Measurements from ENCODE around the gene VTN.

Gene VTN

GRCh38 chr17:28368915-28369683 lies 1.0 kb downstream of the VTN start:
- no peak for DNase-seq (ENCODE audit: low read depth in 2 of 2)

DNA sequence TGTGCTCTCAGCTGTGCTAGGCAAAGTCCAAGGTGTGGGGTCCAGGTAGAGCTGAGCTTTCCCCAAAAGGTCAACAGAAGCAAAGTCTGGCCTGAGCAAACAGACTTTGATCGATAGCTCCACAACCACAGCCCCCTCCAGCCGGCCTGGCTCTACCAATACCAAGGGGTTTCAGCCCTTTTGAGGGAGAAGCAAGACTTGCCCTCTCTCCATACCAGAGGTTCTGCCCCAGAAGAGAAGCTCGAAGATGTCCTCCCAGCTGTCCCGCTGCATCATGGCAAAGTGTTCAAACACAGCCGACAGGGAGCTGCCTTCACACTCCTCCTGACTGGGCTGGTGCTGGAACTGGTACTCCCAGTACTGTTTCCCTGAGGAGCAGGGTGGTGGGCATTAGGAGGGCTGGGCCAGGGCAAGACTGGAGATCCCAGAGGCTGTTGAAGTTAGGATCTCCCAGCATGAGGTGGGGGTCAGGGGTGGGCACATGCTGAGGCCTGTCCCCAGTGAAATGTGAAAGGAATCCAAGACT lies 1.7 kb downstream of the VTN start:
- DNase-seq (ENCODE audit: low read depth in 2 of 2) = no peak

- no peak for DNase-seq (ENCODE audit: low read depth in 2 of 2)
Observed at GRCh38 chr17:28367641-28368305, 2.3 kb downstream of the VTN start.

- no peak for DNase-seq (ENCODE audit: low read depth in 2 of 2)
Observed at GRCh38 chr17:28366605-28367004, 3.5 kb downstream of the VTN start.

DNA sequence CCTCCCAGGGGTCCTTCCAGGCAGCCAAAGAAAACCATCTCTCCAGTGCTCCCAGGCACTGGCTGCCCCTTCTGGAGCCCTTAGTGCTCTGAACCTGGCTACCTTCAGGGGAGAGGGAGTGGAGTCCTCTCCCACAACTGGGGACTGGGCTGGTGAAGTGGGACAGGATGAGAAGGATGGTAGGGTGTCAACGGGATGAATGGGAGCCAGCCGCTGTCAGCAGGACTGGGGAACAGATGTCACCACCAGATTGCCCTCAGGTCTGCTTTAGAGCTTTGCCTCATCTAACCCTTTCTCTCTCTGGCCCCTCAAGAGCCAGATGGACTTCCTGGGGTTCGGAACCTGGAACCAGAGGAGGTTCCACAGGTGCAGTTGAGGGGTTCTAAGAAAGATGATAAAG lies 4.6 kb downstream of the VTN start:
- DNase-seq (ENCODE audit: low read depth in 2 of 2) = no peak

DNA sequence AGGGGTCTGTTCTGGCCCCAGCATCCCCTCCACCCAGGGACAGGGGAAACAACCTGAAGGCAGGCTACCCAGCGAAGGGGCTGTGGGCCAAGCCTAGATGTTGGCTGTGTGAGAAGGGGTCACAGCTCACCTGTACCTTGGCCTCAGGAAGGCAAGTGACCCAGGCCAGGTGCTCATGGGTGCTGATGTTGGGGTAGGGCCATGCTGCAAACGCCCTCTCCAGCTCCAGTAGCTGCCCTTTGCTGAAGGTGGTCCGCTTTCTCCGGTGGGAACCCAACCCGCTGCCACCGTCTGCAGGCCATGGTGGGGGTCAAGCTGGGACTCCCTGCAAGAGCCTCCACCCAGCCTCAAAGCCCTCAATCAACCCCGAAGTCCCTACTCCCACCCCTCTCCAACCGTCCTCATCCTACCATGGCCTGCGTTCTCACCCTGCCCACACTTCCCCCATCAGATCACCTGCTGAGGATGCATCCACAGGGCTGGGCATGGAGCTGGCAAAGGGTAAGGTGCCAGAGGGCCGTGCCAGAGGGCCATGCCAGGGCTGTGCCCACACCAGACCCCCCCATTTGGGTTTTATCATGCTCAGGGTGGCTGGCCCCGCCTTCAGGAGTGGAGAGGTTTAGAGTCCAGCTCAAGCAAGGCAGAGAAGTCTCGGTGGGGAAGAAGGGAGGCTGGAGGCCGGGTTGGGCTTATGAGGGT lies 5.3 kb downstream of the VTN start, which contains the start of gene SEBOX:
Gene SEBOX, minus strand, starts transcription at position 535 of the 699 bp plus-strand sequence. Its CDS starts 48 bp downstream, at position 487.
- DNase-seq (ENCODE audit: low read depth in 2 of 2) = no peak

DNA sequence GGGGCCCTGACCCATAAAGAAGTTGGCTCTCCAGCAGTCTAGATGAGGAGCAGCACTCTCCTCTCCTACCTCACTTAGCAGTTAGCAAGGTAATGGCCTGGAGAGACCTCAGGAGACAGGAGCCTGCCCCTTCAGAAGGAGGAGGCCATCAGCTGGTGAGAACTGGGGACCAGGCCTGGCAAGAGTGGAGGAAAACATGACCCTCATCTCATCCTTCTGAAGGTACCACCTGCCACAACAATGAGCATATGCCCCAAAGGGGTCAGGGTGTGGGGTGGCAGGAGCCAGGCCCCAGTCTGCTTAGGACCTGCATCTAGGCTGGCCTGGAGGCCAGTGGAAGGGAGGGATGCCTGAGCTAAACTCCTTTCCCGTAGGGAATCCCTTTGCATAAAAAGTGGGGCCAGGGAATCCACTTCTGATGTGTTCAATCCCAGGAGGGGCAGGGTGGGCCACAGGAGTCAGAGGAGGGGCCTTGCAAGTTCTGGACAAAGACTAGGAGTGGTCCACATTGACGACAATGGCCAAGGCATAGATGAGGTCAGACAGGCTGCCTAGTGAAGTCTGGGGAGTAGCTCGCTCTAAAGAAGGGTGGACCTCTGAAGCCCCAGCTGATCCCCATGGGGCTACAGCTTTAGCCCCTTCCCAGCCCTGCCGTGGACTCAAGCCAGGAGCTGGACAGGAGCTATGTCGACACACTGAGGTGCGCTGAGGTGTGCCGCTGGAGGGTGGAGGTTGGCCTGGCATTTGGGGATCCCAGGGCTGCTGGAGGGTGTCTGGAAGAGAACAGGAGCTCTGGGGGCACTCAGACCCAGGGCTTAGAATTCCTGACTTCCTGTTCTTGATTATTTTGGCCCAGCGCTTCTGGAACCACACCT lies 6.1 kb downstream of the VTN start:
- no peak for DNase-seq (ENCODE audit: low read depth in 2 of 2)

DNA sequence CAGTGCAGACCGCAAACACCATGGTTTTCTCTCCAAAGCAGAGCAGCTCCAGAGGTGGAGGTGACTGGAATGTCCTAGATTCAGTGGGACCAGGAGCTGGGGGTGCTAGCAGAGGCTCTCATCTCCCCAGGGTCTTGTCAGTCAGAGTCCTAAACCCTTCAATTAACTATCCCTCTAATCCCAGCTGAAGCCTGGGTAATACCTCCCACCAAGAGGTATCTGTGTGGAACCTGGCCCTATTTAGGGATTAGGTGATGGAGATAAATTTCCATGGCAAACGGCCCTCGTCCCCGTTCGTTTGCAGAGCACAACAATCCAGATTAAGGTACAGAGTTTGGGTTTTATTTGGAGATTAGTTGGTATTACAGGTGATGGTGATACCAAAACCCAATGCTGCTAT lies 6.9 kb downstream of the VTN start:
- DNase-seq (ENCODE audit: low read depth in 2 of 2) = no peak

- no peak for DNase-seq (ENCODE audit: low read depth in 2 of 2)
Observed at GRCh38 chr17:28357901-28358197, 12.3 kb downstream of the VTN start.

GRCh38 chr17:28357061-28357900 lies 12.8 kb downstream of the VTN start, which contains the start of gene POLDIP2:
Gene POLDIP2, minus strand, starts transcription at chr17:28357527. Its CDS starts 79 bp downstream, at chr17:28357448.
- DNase-seq (ENCODE audit: low read depth in 2 of 2) = peak; percentile 89 to 95

- DNase-seq (ENCODE audit: low read depth in 2 of 2) = no peak
Observed at GRCh38 chr17:28350271-28350670, 19.8 kb downstream of the VTN start.

- no peak for DNase-seq (ENCODE audit: low read depth in 2 of 2)
Observed at GRCh38 chr17:28348979-28349378, 21.1 kb downstream of the VTN start.

GRCh38 chr17:28347261-28347891 lies 22.7 kb downstream of the VTN start:
- no peak for DNase-seq (ENCODE audit: low read depth in 2 of 2)

DNA sequence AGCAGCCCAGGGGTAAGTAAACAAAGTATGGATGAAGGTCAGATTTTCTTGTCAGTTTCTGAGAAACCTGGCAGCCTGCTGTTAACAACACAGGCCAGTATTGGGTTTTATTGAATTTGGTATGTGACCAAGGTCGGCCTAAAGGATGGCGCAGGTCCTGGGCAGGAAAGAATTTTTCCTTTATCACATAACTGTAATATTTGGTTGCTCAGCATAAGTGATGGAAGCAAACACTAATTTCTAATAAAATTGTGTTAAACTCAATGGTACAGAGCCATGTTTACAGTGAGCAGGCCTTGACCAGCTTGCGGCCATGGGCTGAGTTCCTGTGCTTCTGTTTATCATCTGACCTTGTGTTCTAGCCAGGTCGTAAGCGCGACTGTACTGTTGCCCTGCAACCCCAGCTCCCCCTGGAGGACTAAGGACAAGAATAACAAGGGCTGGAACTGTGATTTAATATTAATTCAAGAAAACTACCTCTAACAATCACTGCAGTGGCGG lies 23.3 kb downstream of the VTN start:
- DNase-seq (ENCODE audit: low read depth in 2 of 2) = no peak

DNA sequence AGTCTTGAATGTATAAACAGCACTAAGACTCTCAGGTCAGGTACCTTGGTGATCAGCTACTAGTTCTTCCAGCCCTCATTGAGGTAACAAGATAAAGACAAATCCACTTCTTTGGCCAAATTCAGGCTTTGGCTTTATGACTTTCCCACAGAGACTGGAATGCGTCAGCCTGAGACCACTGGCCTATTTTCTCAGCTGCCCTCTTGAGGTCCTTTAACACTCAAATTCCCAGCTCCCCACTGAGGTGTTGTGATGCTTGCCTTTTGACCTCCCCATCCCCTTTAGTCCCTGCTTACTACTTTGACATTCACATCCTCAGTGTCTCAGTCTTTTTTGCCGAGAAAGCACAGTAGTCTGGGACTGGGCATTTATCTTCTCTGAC lies 23.9 kb downstream of the VTN start:
- DNase-seq (ENCODE audit: low read depth in 2 of 2) = no peak

DNA sequence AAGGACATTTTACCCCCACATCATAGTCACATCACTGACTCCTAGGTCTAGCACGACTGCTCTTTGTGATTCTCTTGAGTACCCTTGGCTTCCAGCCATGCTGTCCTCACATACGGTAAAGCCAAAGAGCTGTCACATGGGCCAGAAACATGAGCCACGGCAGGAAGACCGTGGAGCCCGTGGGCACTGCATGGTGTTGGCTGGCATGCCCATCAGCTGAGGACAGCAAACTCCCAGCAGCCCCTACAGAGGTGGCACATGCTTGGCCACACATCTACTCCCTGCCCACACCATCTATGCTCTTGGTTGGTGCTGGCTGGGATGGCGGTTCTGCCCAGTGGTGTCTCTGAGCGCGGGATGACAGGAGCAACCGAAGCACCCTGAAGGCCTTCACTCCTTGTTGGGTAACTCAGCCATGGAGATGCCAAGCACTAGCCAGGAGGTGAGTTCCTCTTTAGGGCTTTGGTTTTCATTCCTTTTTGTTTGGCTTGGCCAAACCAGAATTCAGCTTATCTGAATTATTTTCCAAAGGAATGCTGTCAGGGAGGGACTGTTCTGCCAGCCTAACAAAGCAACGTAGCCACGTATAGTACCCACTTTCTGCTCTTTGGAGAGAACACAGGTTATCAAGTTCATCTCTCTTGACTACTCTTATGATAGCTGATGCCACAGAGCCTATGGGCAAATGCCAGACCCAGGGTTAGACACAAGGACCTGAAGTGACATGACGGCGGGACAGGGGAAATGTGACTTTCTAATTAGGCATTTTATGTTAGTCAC lies 24.5 kb downstream of the VTN start:
- no peak for DNase-seq (ENCODE audit: low read depth in 2 of 2)

DNA sequence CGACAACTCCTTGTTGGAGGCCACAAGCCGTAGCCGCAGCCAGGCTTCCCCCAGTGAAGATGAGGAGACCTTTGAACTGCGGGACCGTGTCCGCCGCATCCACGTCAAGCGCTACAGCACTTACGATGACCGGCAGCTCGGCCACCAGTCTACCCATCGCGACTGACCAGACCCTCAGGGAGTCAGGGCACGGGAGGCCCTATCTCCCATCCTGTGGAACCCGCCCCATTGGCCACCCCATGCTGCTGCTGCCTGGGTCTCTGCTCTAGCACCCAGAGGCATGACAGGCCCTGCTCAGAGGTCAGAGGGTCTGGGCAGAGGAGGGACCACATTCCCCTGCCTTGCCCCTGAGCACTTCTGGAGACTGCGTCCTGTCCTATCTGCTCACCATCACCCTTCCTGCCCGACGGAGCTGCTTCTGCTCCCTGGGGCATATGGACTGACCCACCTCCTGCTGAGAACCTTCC lies 25.6 kb downstream of the VTN start:
- DNase-seq (ENCODE audit: low read depth in 2 of 2) = no peak

DNA sequence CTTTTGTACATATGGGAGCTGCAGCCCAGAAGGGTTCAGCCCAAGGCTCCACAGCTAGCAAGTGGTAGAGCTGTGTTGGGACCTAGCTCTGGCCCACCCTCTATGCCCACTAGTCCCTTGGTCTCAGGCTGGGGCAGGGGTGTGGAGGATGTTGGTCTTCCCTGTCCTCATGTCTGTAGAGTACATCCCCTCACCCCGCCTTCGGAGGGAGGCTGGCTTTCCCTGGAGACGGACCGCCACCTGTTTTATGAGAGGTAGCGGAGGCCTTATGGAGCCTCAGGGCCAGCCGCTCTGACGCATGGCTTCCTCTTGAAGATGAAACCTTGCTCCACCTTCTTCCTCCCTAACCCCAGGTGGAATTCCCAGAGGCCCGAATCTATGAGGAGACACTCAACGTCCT lies 26.1 kb downstream of the VTN start:
- no peak for DNase-seq (ENCODE audit: low read depth in 2 of 2)

- no peak for DNase-seq (ENCODE audit: low read depth in 2 of 2)
Observed at GRCh38 chr17:28343491-28343932, 26.6 kb downstream of the VTN start.
